OCI-LY1 (cell line): ENCODE data around the gene SMYD2.

ENCODE experiments used
- CTCF ChIP-seq: fragments of 200-600 bp; sonication (generic), shearing (Covaris generic); IDR thresholded peaks from 2 replicates; pipeline ENCODE4 v1.5.1; 2017; ENCODE audit warnings: mild to moderate bottlenecking, antibody characterized with exemption, low read length, moderate library complexity, mixed read lengths
- EZH2 ChIP-seq: fragments of 200-600 bp; sonication (generic), shearing (Covaris generic); IDR thresholded peaks from 2 replicates; pipeline ENCODE4 v1.8.0; 2017; ENCODE audit warnings: borderline replicate concordance, mixed run types, mild to moderate bottlenecking, antibody characterized with exemption, low read length, moderate library complexity, mixed read lengths

- no peak for TF ChIP-seq EZH2
- no peak for TF ChIP-seq CTCF
Observed at GRCh38 chr1:214324896-214325800, 44.2 kb downstream of the SMYD2 start.
